Coronary artery (tissue), 2 donors: ENCODE measurements around the gene MGST1.

Experiments used
- DNase-seq: peaks from one replicate; pipeline ENCODE4 v3.0.0-alpha.2; 2017; ENCODE audit warnings: low spot score
- H3K27ac ChIP-seq, 2 donors: fragments of 200-600 bp; sonication (generic); one replicate each; pipeline ENCODE4 v1.5.1; 2016 to 2019
- H3K4me3 ChIP-seq: fragments of 200-600 bp; sonication (generic); 2 replicates; pipeline ENCODE4 v1.5.1; 2016; ENCODE audit warnings: mild to moderate bottlenecking, moderate library complexity
- CTCF ChIP-seq: fragments of 200-600 bp; sonication (generic); IDR thresholded peaks from one replicate; pipeline ENCODE4 v1.5.1; 2019; ENCODE audit warnings: antibody characterized with exemption

The MGST1 gene

DNA sequence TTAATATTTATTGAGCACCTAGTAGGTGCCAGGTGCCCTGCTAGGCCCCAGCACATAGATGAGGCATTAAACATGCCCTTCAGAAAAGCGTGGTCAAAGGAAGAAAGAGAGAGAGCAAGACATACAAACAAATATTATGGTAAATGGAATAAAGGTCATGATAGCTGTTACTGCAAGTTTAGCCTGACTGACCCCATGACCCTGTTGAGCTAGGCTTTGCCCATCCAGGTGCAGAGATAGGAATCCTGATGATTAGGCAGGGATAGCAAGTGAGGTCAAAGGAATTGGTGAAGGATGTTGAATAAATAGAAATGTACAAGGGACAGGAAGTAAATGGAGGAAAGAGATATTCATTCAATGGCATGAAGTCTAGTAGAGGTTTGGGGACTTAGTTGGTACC lies 36.5 kb upstream of the MGST1 start:
- Histone ChIP-seq H3K4me3 (no peak overlapping the region), H3K27ac (no peak overlapping the region)
- no peak for TF ChIP-seq CTCF
- no peak for DNase-seq

GRCh38 chr12:16323010-16323409 lies 24.4 kb upstream of the MGST1 start:
- no peak for TF ChIP-seq CTCF
- no peak overlapping the region for H3K27ac ChIP-seq
- H3K4me3 ChIP-seq = no peak overlapping the region
- DNase-seq = no peak

DNA sequence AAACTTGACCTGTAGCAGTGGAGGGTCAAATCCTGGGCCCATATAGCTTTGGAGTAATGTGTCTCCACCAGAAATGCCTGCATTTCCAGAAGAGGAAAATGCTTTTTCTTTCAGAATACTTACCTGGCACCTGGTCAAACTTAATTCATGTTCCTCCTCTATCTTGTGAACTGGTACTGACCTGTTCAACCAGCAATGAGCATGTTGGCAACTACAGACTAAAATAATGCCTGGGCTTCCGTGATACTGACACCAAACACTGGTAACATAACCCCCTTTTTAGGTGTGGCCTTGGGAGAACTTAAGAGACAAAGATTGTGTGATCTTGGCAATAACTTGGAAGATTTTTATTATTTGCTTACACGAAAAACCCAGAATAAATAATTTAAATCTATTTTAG lies 23.8 kb upstream of the MGST1 start:
- Histone ChIP-seq H3K4me3 (no peak overlapping the region), H3K27ac (no peak overlapping the region)
- no peak for TF ChIP-seq CTCF
- no peak for DNase-seq

- Histone ChIP-seq H3K27ac (no peak overlapping the region), H3K4me3 (no peak overlapping the region)
- no peak for DNase-seq
- TF ChIP-seq CTCF = no peak
These were observed 23.2 kb upstream of the MGST1 start for GRCh38 chr12:16324272-16324671.

GRCh38 chr12:16324772-16325171 lies 22.7 kb upstream of the MGST1 start:
- TF ChIP-seq CTCF = no peak
- no peak for DNase-seq
- H3K4me3 ChIP-seq = no peak overlapping the region
- H3K27ac ChIP-seq = no peak overlapping the region

GRCh38 chr12:16325426-16325825 lies 22.0 kb upstream of the MGST1 start:
- no peak overlapping the region for H3K4me3 ChIP-seq
- no peak for TF ChIP-seq CTCF
- H3K27ac ChIP-seq = no peak overlapping the region
- no peak for DNase-seq

GRCh38 chr12:16327963-16328362 lies 19.5 kb upstream of the MGST1 start:
- DNase-seq = no peak
- TF ChIP-seq CTCF = no peak
- H3K27ac ChIP-seq = no peak overlapping the region
- no peak overlapping the region for H3K4me3 ChIP-seq
